Endothelial cell of umbilical vein (primary cell): ENCODE measurements around the gene CDCA3. TPM values are rescaled to one million over a fixed set of nuclear protein-coding genes. Genes with fewer than 3 reads are reported as not detected.

Source experiments
- BruUV-seq: library from RNA; stranded (reverse); fragments of 400-500 nt; replicated peaks from 2 replicates; lab custom pipeline; 2021; lab: Mats Ljungman, UMichigan
- CTCF ChIA-PET: fragments of 300-600, 350-600 bp; sonication (Branson Sonifier 250); formaldehyde crosslinking; loops from one replicate; lab custom pipeline; 2021; ENCODE audit warnings: antibody characterized with exemption, inconsistent platforms; lab: Charles Lee
- POLR2A ChIA-PET: fragments of 300-600, 350-600 bp; sonication (Branson Sonifier 250); formaldehyde crosslinking; loops from one replicate; lab custom pipeline; 2021; ENCODE audit warnings: antibody characterized with exemption, inconsistent platforms; lab: Charles Lee
- DNase-seq: peaks from one replicate; pipeline ENCODE4 v3.0.0-alpha.2; 2011; ENCODE audit warnings: low read depth, low spot score
- FAIRE-seq: peaks from 2 replicates; lab custom pipeline; 2011; peaks lifted over from hg19 to GRCh38; lab: Jason Lieb, UNC
- H2AFZ ChIP-seq: 2 replicates; pipeline ENCODE4 v1.6.0; 2012; ENCODE audit warnings: low read depth, low read length, control low read depth, inconsistent platforms
- H3K27ac ChIP-seq: 2 replicates; pipeline ENCODE4 v1.5.1; 2011; ENCODE audit warnings: low read depth, mild to moderate bottlenecking, control low read depth, low read length, moderate library complexity; ENCODE audit not compliant: insufficient read depth
- H3K27me3 ChIP-seq, 2 experiments: 2 replicates each; pipeline versions ENCODE4 v1.6.0 to v1.6.1; 2011; ENCODE audit warnings: low read length in 2 of 2, mixed read lengths in 1 of 2; ENCODE audit not compliant: control insufficient read depth in 2 of 2, insufficient read depth in 2 of 2
- H3K36me3 ChIP-seq, 2 experiments: 2 replicates in 1 of 2; 3 replicates in 1 of 2; pipeline ENCODE4 v1.5.1; 2011; ENCODE audit warnings: low read length in 2 of 2, mild to moderate bottlenecking in 1 of 2, moderate library complexity in 1 of 2; ENCODE audit not compliant: control insufficient read depth in 2 of 2, insufficient read depth in 2 of 2; ENCODE audit errors: extremely low read depth in 1 of 2
- H3K4me1 ChIP-seq: 3 replicates; pipeline ENCODE4 v1.5.1; 2011; ENCODE audit warnings: mild to moderate bottlenecking, low read length; ENCODE audit not compliant: control insufficient read depth, insufficient read depth; ENCODE audit errors: extremely low read depth
- H3K4me2 ChIP-seq: 2 replicates; pipeline ENCODE4 v1.6.1; 2011; ENCODE audit warnings: low read length, control low read depth, mixed read lengths; ENCODE audit not compliant: insufficient read depth
- H3K4me3 ChIP-seq, 3 experiments: fragments of 200-600 bp in 1 of 3; sonication (generic), shearing (Covaris generic) in 1 of 3; replicated peaks in 1 of 3; 2 replicates each; pipeline ENCODE4 v1.5.1; 2011 to 2016; ENCODE audit warnings: control low read depth in 3 of 3, low read length in 3 of 3, mild to moderate bottlenecking in 2 of 3, inconsistent platforms in 1 of 3, low read depth in 1 of 3, moderate library complexity in 1 of 3; ENCODE audit not compliant: insufficient read depth in 1 of 3
- H3K79me2 ChIP-seq: 2 replicates; pipeline ENCODE4 v1.6.0; 2012; ENCODE audit warnings: low read length, inconsistent platforms; ENCODE audit not compliant: control insufficient read depth, insufficient read depth
- H3K9ac ChIP-seq: replicated peaks from 2 replicates; pipeline ENCODE3; 2011; ENCODE audit warnings: low read length, control low read depth; ENCODE audit not compliant: insufficient read depth; ENCODE audit errors: extremely low read depth
- H3K9me1 ChIP-seq: replicated peaks from 3 replicates; pipeline ENCODE4 v1.6.0; 2011; ENCODE audit warnings: mild to moderate bottlenecking, low read length; ENCODE audit not compliant: control insufficient read depth, insufficient read depth; ENCODE audit errors: extremely low read depth
- H3K9me3 ChIP-seq: replicated peaks from 2 replicates; pipeline ENCODE4 v1.5.1; 2012; ENCODE audit warnings: low read length, inconsistent platforms; ENCODE audit not compliant: control insufficient read depth, insufficient read depth
- H4K20me1 ChIP-seq: replicated peaks from 2 replicates; pipeline ENCODE3; 2011; ENCODE audit warnings: mild to moderate bottlenecking, low read length; ENCODE audit not compliant: control insufficient read depth, insufficient read depth; ENCODE audit errors: extremely low read depth
- EZH2 ChIP-seq: IDR thresholded peaks from 2 replicates; pipeline ENCODE4 v1.6.1; 2012; ENCODE audit warnings: borderline replicate concordance, low read depth, mild to moderate bottlenecking, moderate library complexity, low read length, inconsistent platforms; ENCODE audit not compliant: severe bottlenecking
- GATA2 ChIP-seq: IDR thresholded peaks from 2 replicates; pipeline ENCODE4 v1.7.0; 2011; ENCODE audit warnings: low read depth, mild to moderate bottlenecking, moderate library complexity, mixed read lengths, low read length; ENCODE audit not compliant: insufficient read length, insufficient read depth
- JUN ChIP-seq: IDR thresholded peaks from 2 replicates; pipeline ENCODE4 v1.6.1; 2011; ENCODE audit warnings: borderline replicate concordance, low read depth; ENCODE audit not compliant: insufficient read length, insufficient read depth
- MYC ChIP-seq: IDR thresholded peaks from one replicate; pipeline ENCODE4 v1.6.1; 2011; ENCODE audit warnings: mild to moderate bottlenecking, low read depth, low read length
- dilution Hi-C: fragments of 300-500 bp; cut with MboI; formaldehyde crosslinking; loops from one replicate; pipeline ENCODE4 v1.15.0; 2019; ENCODE audit warnings: low sequenced_read_pairs; ENCODE audit not compliant: extremely low pct_ligation_motif_present
- intact Hi-C: fragments of 100-400 bp; cut with micrococcal nuclease; formaldehyde crosslinking; loops from one replicate; pipeline ENCODE4 v1.10.0; 2022
- polyA plus RNA-seq, 4 experiments: library from polyadenylated mRNA; depleted of rRNA in 3 of 4; stranded (reverse) in 3 of 4; unstranded in 1 of 4; fragments of >200 nt; gene quantifications; 2 replicates each; pipeline versions ENCODE4 v1.2.1 to v1.2.3, GENCODE V29; 2011 to 2012; ENCODE audit warnings: missing spikeins in 1 of 4
- total RNA-seq: library from RNA; stranded (reverse); gene quantifications from 2 replicates; pipeline ENCODE4 v1.2.3, GENCODE V29; 2021
- TF ChIP-seq, protein P1 (sequence below), 2 donors: IDR thresholded peaks; 1 replicate in 1 of 2; 2 replicates in 1 of 2; pipeline ENCODE4 v1.5.1; 2011; ENCODE audit warnings: low read length in 2 of 2, mild to moderate bottlenecking in 2 of 2, moderate library complexity in 2 of 2, control low read depth in 1 of 2, inconsistent platforms in 1 of 2, low read depth in 1 of 2; ENCODE audit not compliant: insufficient read depth in 1 of 2; ENCODE audit errors: extremely low read depth in 1 of 2
- TF ChIP-seq, protein P2 (sequence below): IDR thresholded peaks from 2 replicates; pipeline ENCODE4 v1.6.1; 2011; ENCODE audit not compliant: insufficient read depth, insufficient read length

Gene CDCA3
- total and polyA plus RNA-seq, 2 donors (not counting 3 experiments of a cell fraction or from before 2014, with no cell fraction given) = 44.3 to 53.5 TPM

DNA sequence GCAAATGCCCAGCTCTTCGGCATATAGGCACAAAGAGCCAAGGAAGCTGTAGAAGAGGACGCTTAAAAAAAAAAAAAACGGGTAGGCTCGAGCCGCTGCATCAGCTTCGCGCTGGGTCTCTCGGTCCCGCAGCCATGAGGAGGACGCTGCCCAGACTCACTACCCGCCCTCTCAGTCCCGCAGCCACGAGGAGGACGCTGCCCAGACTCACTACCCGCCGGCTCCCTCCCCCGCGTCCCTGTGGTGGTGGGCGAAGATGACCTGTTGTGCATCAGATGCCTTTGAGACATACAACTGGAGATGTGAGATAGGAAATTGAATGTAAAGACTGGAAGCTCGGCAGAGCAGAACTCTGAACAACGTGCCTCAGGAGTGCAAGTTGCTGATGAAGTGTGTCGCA lies 33.5 kb upstream of the CDCA3 start:
- H3K9me1 ChIP-seq = no peaks in the 10 kb centered on the region
- POLR2A ChIA-PET = no interaction called here
- no peaks in the 10 kb centered on the region for H3K9me3 ChIP-seq
- DNase-seq (no peak), FAIRE-seq (no peak)
- CTCF ChIA-PET = interaction anchor here (0.7 kb wide), 1 partner anchor 16 kb away, joined by 3 read pairs; no protein-coding TSS in a partner anchor
- H3K4me3 ChIP-seq = no peak overlapping the region
- peaks cover 3 to 11% of the 10 kb centered on the region in 2 experiments for H3K36me3 ChIP-seq
- no peak overlapping the region for H2AFZ ChIP-seq
- no peak overlapping the region for H3K27ac ChIP-seq
- BruUV-seq = no TSS peak
- H3K27me3 ChIP-seq = no peaks in the 10 kb centered on the region
- H3K79me2 ChIP-seq = no peaks in the 10 kb centered on the region
- H3K4me2 ChIP-seq = no peak overlapping the region
- no peaks in the 10 kb centered on the region for H3K4me1 ChIP-seq
- dilution Hi-C loops (no loop called here), intact Hi-C loops (no loop called here)
- H4K20me1 ChIP-seq = no peaks in the 10 kb centered on the region
- H3K9ac ChIP-seq = no peak overlapping the region
- no peak for TF ChIP-seq MYC
- TF ChIP-seq GATA2 = no peak
- no peak for TF ChIP-seq EZH2
- TF ChIP-seq, protein P1, sequence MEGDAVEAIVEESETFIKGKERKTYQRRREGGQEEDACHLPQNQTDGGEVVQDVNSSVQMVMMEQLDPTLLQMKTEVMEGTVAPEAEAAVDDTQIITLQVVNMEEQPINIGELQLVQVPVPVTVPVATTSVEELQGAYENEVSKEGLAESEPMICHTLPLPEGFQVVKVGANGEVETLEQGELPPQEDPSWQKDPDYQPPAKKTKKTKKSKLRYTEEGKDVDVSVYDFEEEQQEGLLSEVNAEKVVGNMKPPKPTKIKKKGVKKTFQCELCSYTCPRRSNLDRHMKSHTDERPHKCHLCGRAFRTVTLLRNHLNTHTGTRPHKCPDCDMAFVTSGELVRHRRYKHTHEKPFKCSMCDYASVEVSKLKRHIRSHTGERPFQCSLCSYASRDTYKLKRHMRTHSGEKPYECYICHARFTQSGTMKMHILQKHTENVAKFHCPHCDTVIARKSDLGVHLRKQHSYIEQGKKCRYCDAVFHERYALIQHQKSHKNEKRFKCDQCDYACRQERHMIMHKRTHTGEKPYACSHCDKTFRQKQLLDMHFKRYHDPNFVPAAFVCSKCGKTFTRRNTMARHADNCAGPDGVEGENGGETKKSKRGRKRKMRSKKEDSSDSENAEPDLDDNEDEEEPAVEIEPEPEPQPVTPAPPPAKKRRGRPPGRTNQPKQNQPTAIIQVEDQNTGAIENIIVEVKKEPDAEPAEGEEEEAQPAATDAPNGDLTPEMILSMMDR (IDR thresholded peaks at IDR 0.05; ENCODE audit: extremely low read depth in 1 of 2, insufficient read depth in 1 of 2, low read depth in 1 of 2, low read length in 2 of 2) = no peak
- no peak for TF ChIP-seq JUN

GRCh38 chr12:6883683-6884082 lies 32.6 kb upstream of the CDCA3 start:
- H3K9ac ChIP-seq = no peak overlapping the region

More at GRCh38 chr12:6883683-6884082, 32.6 kb upstream of the CDCA3 start:
- Histone ChIP-seq H3K4me1 (no peaks in the 10 kb centered on the region), H3K4me2 (no peak overlapping the region), H3K27ac (no peak overlapping the region), H3K27me3 (no peaks in the 10 kb centered on the region), H3K4me3 (no peak overlapping the region), H4K20me1 (no peaks in the 10 kb centered on the region), H3K79me2 (no peaks in the 10 kb centered on the region), H3K9me3 (no peaks in the 10 kb centered on the region), H3K36me3 (peaks cover 3 to 11% of the 10 kb centered on the region in 2 experiments), H2AFZ (no peak overlapping the region), H3K9me1 (no peaks in the 10 kb centered on the region)
- DNase-seq (no peak), FAIRE-seq (no peak)
- dilution Hi-C loops = no loop called here
- ChIA-PET CTCF (no interaction called here), POLR2A (no interaction called here)
- no peak for TF ChIP-seq EZH2
- TF ChIP-seq, protein P2, sequence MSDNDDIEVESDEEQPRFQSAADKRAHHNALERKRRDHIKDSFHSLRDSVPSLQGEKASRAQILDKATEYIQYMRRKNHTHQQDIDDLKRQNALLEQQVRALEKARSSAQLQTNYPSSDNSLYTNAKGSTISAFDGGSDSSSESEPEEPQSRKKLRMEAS = no peak
- intact Hi-C loops = no loop called here
- no TSS peak for BruUV-seq
